Transverse colon (tissue), 4 donors: ENCODE data around the gene MTNR1A. TPM values are rescaled to one million over a fixed set of nuclear protein-coding genes. Genes with fewer than 3 reads are reported as not detected.

Experiments used
- DNase-seq: peaks from one replicate; pipeline ENCODE4 v3.0.0-alpha.2; 2019
- H3K27ac ChIP-seq, 4 donors: fragments of 200-600 bp; sonication (generic); 2 replicates each; pipeline ENCODE4 v1.5.1; 2016 to 2018; ENCODE audit warnings: inconsistent platforms in 4 of 4
- H3K27me3 ChIP-seq: fragments of 200-600 bp; sonication (generic); 2 replicates; pipeline ENCODE4 v1.5.1; 2017; ENCODE audit warnings: inconsistent platforms
- H3K36me3 ChIP-seq, 4 donors: fragments of 200-600 bp; sonication (generic); 2 replicates each; pipeline ENCODE4 v1.5.1; 2017 to 2019; ENCODE audit warnings: inconsistent platforms in 4 of 4
- H3K4me1 ChIP-seq, 4 donors: fragments of 200-600 bp; sonication (generic); 2 replicates each; pipeline ENCODE4 v1.5.1; 2017 to 2020; ENCODE audit warnings: inconsistent platforms in 4 of 4
- H3K4me3 ChIP-seq, 4 donors: fragments of 200-600 bp; sonication (generic); 1 replicate in 1 of 4; 2 replicates in 3 of 4; pipeline versions ENCODE4 v1.5.1 to v1.6.1; 2017 to 2019; ENCODE audit warnings: inconsistent platforms in 4 of 4
- H3K9me3 ChIP-seq, 2 donors: fragments of 200-600 bp; sonication (generic); 2 replicates each; pipeline ENCODE4 v1.5.1; 2017 to 2019; ENCODE audit warnings: inconsistent platforms in 2 of 2
- EP300 ChIP-seq: sonication (generic); formaldehyde crosslinking; IDR thresholded peaks from one replicate; pipeline ENCODE4 v1.6.1; 2017; ENCODE audit warnings: antibody characterized with exemption, low read depth
- POLR2A ChIP-seq: fragments of 450-650 bp; IDR thresholded peaks from one replicate; pipeline ENCODE4 v1.6.1; 2016; ENCODE audit warnings: antibody characterized with exemption, mild to moderate bottlenecking, moderate library complexity
- POLR2AphosphoS5 ChIP-seq, 3 donors: sonication (generic); formaldehyde crosslinking; IDR thresholded peaks; one replicate each; pipeline ENCODE4 v1.6.1; 2016; ENCODE audit warnings: antibody characterized with exemption in 3 of 3
- WGBS, 2 donors: methylation state at CpG; one replicate each; pipeline ENCODE4 v1.1.5; 2018; ENCODE audit warnings: low coverage in 1 of 2; 5-methylcytosine and 5-hydroxymethylcytosine counted together
- in situ Hi-C, 4 donors: fragments of 200-750 bp; cut with MboI; loops; one replicate each; pipeline versions ENCODE4 v1.15.0 to v1.15.1; 2017; ENCODE audit warnings: low sequenced_read_pairs in 3 of 4, low pct_ligation_motif_present in 1 of 4, low pct_unique_long_range_greater_than_20kb in 1 of 4
- intact Hi-C: fragments of 100-400 bp; cut with DNase I; formaldehyde crosslinking; loops from one replicate; pipeline ENCODE4 v1.15.1; 2023; ENCODE audit warnings: low total_unique reads
- total RNA-seq, 4 donors: library from RNA; depleted of rRNA; stranded (reverse); fragments of >200 nt; gene quantifications; one replicate each; pipeline ENCODE4 v1.1.0, GENCODE V29; 2016
- TF ChIP-seq, protein P1 (sequence below), 5 experiments: fragments of 200-600 bp in 3 of 5; fragments of 450-650 bp in 2 of 5; sonication (generic) in 3 of 5; IDR thresholded peaks; 1 replicate in 2 of 5; 2 replicates in 3 of 5; pipeline ENCODE4 v1.5.1; 2016 to 2017; ENCODE audit warnings: antibody characterized with exemption in 5 of 5, inconsistent platforms in 3 of 5, mild to moderate bottlenecking in 2 of 5, moderate library complexity in 1 of 5

Gene MTNR1A
- total RNA-seq, 4 donors from 2014 or later: 7.0 TPM; not detected in 2

DNA sequence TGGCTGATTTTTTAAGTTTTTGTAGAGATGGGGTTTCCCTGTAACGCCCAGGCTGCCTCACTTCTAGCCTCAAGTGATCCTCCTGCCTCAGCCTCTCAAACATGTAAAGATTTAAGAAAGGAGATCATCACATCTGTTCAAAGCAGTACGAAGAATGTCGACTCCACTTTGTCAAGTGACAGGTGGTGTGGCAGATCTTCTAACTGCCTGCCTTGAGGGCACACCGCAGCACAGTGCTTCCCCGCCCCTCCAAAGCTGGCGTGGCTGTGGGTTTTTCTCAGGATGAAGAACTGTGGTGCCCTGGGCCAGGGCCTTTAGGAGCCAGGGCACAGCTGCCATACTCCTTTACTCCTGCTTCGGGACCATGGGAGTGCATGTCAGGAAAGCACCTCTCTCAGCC, 43.3 kb upstream of the MTNR1A start:
- no peak for DNase-seq
- H3K36me3 ChIP-seq: peaks cover 0 to 65% (median 24%) of the 10 kb centered on the region in 4 donors
- TF ChIP-seq POLR2A (no peak), EP300 (no peak), POLR2AphosphoS5 (IDR thresholded peaks at IDR 0.05) (no peak)
- TF ChIP-seq, protein P1, sequence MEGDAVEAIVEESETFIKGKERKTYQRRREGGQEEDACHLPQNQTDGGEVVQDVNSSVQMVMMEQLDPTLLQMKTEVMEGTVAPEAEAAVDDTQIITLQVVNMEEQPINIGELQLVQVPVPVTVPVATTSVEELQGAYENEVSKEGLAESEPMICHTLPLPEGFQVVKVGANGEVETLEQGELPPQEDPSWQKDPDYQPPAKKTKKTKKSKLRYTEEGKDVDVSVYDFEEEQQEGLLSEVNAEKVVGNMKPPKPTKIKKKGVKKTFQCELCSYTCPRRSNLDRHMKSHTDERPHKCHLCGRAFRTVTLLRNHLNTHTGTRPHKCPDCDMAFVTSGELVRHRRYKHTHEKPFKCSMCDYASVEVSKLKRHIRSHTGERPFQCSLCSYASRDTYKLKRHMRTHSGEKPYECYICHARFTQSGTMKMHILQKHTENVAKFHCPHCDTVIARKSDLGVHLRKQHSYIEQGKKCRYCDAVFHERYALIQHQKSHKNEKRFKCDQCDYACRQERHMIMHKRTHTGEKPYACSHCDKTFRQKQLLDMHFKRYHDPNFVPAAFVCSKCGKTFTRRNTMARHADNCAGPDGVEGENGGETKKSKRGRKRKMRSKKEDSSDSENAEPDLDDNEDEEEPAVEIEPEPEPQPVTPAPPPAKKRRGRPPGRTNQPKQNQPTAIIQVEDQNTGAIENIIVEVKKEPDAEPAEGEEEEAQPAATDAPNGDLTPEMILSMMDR (IDR thresholded peaks at IDR 0.05): no peak
- intact Hi-C loops (no loop called here), in situ Hi-C loops (loop anchor here in 1 of 4 donors (25.0 kb wide), 1 partner anchor 311 kb away; no protein-coding TSS in a partner anchor)
- 91 to 92% methylated on average over 2 to 7 of the region's 7 CpGs for WGBS, 2 donors
- no peak overlapping the region for H3K27ac ChIP-seq
- H3K9me3 ChIP-seq: no peaks in the 10 kb centered on the region
- H3K4me3 ChIP-seq: no peak overlapping the region
- H3K4me1 ChIP-seq: no peaks in the 10 kb centered on the region
- H3K27me3 ChIP-seq: no peaks in the 10 kb centered on the region

DNA sequence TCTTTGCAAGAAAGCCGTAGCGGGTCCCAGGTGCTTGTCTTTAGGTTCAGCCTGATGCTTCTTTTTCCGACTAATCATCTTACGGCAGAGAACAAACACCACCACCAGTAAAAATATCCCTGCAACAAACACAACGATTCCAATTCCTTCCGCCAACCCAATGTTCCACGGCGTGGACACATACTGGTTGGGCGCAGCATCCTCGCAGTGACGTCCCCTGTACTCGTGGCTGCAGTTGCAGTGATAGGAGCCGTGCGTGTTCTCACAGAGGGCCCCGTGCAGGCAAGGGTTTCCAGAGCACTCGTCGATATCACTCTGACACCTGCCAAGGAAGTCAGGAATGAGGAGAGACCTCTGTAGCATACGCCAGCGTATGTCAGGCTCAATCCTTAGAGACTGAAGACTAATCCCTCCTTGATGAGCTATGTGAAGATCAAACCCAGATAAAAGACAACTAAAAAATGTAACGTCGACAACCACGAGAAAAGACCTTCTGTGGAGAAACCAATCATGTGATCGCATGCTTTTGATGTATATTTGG, 41.6 kb upstream of the MTNR1A start:
- Histone ChIP-seq H3K36me3 (peaks cover 0 to 56% (median 25%) of the 10 kb centered on the region in 4 donors), H3K9me3 (no peaks in the 10 kb centered on the region), H3K4me1 (no peaks in the 10 kb centered on the region), H3K4me3 (no peak overlapping the region), H3K27me3 (no peaks in the 10 kb centered on the region), H3K27ac (no peak overlapping the region)
- DNase-seq: no peak
- in situ Hi-C loops (loop anchor here in 1 of 4 donors (25.0 kb wide), 1 partner anchor 310 kb away; no protein-coding TSS in a partner anchor), intact Hi-C loops (no loop called here)
- TF ChIP-seq POLR2A (no peak), EP300 (no peak), POLR2AphosphoS5 (IDR thresholded peaks at IDR 0.05) (no peak)
- TF ChIP-seq, protein P1 (IDR thresholded peaks at IDR 0.05): no peak
- 87 to 94% methylated on average over 14 to 23 of the region's 23 CpGs for WGBS, 2 donors

DNA sequence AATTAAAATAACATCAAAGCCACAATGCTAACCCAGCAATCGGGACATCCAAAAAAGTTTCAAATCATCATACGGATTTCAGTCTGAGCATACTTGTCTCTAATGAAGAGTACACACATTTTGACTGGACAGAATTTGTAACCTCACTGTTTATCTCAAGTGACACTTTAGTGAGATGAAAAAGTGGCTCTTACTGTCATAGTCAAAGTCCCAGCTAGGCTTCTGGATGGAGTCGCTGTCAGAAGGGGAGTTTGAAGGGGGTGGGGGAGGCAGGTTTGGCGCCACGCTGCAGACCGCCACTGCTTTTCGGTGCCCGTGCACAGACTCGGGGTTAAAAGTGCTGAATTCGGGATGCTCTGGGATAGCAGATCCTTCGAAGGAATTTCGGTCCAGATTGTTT, 41.0 kb upstream of the MTNR1A start:
- Histone ChIP-seq H3K4me3 (no peak overlapping the region), H3K9me3 (no peaks in the 10 kb centered on the region), H3K4me1 (no peaks in the 10 kb centered on the region), H3K36me3 (peaks cover 0 to 51% (median 25%) of the 10 kb centered on the region in 4 donors), H3K27ac (no peak overlapping the region), H3K27me3 (no peaks in the 10 kb centered on the region)
- no peak for DNase-seq
- 95% methylated on average over 12 of the region's 12 CpGs for WGBS, 2 donors
- in situ Hi-C loops (loop anchor here in 1 of 4 donors (25.0 kb wide), 1 partner anchor 309 kb away; no protein-coding TSS in a partner anchor), intact Hi-C loops (no loop called here)
- no peak for TF ChIP-seq POLR2AphosphoS5 (IDR thresholded peaks at IDR 0.05)
- TF ChIP-seq, protein P1 (IDR thresholded peaks at IDR 0.05): no peak
- no peak for TF ChIP-seq EP300
- no peak for TF ChIP-seq POLR2A

DNA sequence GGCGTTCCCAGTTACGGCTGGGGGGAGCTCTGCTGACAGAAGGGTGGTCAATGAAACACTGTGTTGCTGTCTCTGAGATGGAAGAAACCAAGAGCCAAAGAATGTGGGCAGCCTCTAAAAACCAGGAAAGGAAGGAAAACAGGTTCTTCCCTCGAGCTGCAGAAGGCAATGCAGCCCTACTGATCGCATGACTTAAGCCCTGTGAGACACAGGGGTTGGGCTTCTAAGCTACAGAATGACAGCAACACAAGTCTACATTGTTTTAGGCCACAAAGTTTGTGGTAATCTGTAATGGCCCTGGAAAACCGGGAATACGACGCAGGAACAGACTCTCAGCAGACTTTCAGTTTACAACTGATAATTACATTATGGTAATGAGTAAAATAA, 38.2 kb upstream of the MTNR1A start:
- no peaks in the 10 kb centered on the region for H3K4me1 ChIP-seq
- 72 to 78% methylated on average over 5 to 7 of the region's 7 CpGs for WGBS, 2 donors
- in situ Hi-C loops: loop anchor here in 1 of 4 donors (25.0 kb wide), 1 partner anchor 306 kb away; no protein-coding TSS in a partner anchor
- H3K27me3 ChIP-seq: no peaks in the 10 kb centered on the region
- no peak for TF ChIP-seq POLR2A
- no peak for TF ChIP-seq EP300
- TF ChIP-seq, protein P1 (IDR thresholded peaks at IDR 0.05): no peak
- TF ChIP-seq POLR2AphosphoS5 (IDR thresholded peaks at IDR 0.05): no peak
- no peak overlapping the region for H3K4me3 ChIP-seq
- H3K36me3 ChIP-seq: peaks cover 0 to 41% (median 15%) of the 10 kb centered on the region in 4 donors
- H3K27ac ChIP-seq: no peak overlapping the region
- no peaks in the 10 kb centered on the region for H3K9me3 ChIP-seq
- no peak for DNase-seq
- intact Hi-C loops: no loop called here
